ENCODE measurements around the gene PGM2. TPM values are rescaled to one million over a fixed set of nuclear protein-coding genes. Genes with fewer than 3 reads are reported as not detected.

The PGM2 gene
- total and polyA plus RNA-seq, 10 of the 15 experiments (the other 5 are each of a cell fraction or from before 2014, with no cell fraction given), result 11.9 to 41.7 (median 37.1) TPM

DNA sequence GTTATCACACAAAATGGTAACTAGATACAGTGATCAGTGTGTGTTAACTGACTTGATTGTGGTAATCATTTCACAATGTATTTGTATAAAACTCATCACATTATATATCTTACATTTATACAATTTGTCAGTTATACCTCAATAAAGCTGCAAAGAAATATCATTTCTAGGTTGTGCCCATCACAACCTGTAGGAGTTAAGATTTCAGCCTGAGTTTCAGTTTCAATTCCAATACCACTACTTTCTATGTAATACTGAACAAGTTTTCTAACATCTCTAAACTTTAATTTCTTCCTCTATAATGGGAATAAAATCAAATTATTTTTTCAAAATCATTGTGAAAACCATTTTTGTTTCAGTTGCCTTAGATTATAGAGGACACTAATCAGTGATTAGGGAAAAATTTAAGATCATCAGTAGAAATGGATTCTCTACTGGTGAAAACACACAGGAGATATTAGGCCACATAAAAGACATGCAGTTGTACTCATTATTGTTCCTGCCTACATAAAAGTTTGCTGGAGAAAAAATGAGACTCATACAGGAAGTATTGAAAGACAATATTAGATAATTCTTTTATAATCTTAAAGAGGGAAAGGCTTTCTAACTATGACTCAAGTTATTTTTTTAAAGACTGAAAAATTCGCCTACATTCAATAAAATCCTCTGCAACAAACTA, 46.0 kb downstream of the PGM2 start:
- intact Hi-C loops (cut with micrococcal nuclease; ENCODE audit: unreplicated experiment) (no loop called here), in situ Hi-C loops (cut with MboI) (no loop called here)
- Histone ChIP-seq H3K4me3 (no peak overlapping the region), H3K27me3 (replicated peaks in 1 of 2; ENCODE audit: control insufficient read depth in 2 of 2, insufficient read depth in 2 of 2, low read length in 1 of 2) (no peaks in the 10 kb centered on the region), H4K20me1 (ENCODE audit: control insufficient read depth, insufficient read depth) (no peaks in the 10 kb centered on the region), H3K36me3 (ENCODE audit: control insufficient read depth in 2 of 2, insufficient read depth in 2 of 2, low read length in 1 of 2) (no peaks in the 10 kb centered on the region; a peak in 2 of 4 replicates), H3K9ac (ENCODE audit: control insufficient read depth, insufficient read depth, low read length) (no peak overlapping the region), H3K9me3 (replicated peaks; ENCODE audit: control insufficient read depth, insufficient read depth, low read length) (no peaks in the 10 kb centered on the region), H3K79me2 (ENCODE audit: control insufficient read depth, insufficient read depth, low read length) (no peaks in the 10 kb centered on the region), H3K4me1 (ENCODE audit: control insufficient read depth, insufficient read depth, low read length) (no peaks in the 10 kb centered on the region; the same call in 1 of the 2 replicates), H3K27ac (ENCODE audit: control insufficient read depth, insufficient read depth) (no peak overlapping the region), H3K4me2 (ENCODE audit: control insufficient read depth, insufficient read depth) (no peak overlapping the region), H2AFZ (ENCODE audit: control insufficient read depth, low read depth, low read length) (no peak overlapping the region)
- ChIA-PET SMC1A (ENCODE audit: uncharacterized antibody, unreplicated experiment) (interaction anchor here (0.9 to 1.0 kb wide), 2 partner anchors 20 to 270 kb away, joined by 3 to 4 read pairs; no protein-coding TSS in a partner anchor), RAD21 (ENCODE audit: unreplicated experiment) (no interaction called here), CTCF (interaction anchor here (1.2 kb wide), 1 partner anchor 163 kb away, joined by 3 read pairs; no protein-coding TSS in a partner anchor), POLR2A (no interaction called here)
- WGBS (ENCODE audit: insufficient coverage, insufficient replicate concordance, low lambda C conversion rate, missing lambda C conversion rate), result 46% methylated on average over 1 of the region's 1 CpG
- no TSS peak for BruUV-seq (replicated peaks)
- DNase-seq (ENCODE audit: low read depth, low spot score), result no peak
- no peak for FAIRE-seq
- ATAC-seq, result peak; percentile 84
- TF ChIP-seq, protein P1, sequence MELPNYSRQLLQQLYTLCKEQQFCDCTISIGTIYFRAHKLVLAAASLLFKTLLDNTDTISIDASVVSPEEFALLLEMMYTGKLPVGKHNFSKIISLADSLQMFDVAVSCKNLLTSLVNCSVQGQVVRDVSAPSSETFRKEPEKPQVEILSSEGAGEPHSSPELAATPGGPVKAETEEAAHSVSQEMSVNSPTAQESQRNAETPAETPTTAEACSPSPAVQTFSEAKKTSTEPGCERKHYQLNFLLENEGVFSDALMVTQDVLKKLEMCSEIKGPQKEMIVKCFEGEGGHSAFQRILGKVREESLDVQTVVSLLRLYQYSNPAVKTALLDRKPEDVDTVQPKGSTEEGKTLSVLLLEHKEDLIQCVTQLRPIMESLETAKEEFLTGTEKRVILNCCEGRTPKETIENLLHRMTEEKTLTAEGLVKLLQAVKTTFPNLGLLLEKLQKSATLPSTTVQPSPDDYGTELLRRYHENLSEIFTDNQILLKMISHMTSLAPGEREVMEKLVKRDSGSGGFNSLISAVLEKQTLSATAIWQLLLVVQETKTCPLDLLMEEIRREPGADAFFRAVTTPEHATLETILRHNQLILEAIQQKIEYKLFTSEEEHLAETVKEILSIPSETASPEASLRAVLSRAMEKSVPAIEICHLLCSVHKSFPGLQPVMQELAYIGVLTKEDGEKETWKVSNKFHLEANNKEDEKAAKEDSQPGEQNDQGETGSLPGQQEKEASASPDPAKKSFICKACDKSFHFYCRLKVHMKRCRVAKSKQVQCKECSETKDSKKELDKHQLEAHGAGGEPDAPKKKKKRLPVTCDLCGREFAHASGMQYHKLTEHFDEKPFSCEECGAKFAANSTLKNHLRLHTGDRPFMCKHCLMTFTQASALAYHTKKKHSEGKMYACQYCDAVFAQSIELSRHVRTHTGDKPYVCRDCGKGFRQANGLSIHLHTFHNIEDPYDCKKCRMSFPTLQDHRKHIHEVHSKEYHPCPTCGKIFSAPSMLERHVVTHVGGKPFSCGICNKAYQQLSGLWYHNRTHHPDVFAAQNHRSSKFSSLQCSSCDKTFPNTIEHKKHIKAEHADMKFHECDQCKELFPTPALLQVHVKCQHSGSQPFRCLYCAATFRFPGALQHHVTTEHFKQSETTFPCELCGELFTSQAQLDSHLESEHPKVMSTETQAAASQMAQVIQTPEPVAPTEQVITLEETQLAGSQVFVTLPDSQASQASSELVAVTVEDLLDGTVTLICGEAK (IDR thresholded peaks at IDR 0.05; ENCODE audit: borderline replicate concordance), result 0 out of 2 replicates have a peak, but pooled peaks have one; percentile 23
- TF ChIP-seq, protein P2, sequence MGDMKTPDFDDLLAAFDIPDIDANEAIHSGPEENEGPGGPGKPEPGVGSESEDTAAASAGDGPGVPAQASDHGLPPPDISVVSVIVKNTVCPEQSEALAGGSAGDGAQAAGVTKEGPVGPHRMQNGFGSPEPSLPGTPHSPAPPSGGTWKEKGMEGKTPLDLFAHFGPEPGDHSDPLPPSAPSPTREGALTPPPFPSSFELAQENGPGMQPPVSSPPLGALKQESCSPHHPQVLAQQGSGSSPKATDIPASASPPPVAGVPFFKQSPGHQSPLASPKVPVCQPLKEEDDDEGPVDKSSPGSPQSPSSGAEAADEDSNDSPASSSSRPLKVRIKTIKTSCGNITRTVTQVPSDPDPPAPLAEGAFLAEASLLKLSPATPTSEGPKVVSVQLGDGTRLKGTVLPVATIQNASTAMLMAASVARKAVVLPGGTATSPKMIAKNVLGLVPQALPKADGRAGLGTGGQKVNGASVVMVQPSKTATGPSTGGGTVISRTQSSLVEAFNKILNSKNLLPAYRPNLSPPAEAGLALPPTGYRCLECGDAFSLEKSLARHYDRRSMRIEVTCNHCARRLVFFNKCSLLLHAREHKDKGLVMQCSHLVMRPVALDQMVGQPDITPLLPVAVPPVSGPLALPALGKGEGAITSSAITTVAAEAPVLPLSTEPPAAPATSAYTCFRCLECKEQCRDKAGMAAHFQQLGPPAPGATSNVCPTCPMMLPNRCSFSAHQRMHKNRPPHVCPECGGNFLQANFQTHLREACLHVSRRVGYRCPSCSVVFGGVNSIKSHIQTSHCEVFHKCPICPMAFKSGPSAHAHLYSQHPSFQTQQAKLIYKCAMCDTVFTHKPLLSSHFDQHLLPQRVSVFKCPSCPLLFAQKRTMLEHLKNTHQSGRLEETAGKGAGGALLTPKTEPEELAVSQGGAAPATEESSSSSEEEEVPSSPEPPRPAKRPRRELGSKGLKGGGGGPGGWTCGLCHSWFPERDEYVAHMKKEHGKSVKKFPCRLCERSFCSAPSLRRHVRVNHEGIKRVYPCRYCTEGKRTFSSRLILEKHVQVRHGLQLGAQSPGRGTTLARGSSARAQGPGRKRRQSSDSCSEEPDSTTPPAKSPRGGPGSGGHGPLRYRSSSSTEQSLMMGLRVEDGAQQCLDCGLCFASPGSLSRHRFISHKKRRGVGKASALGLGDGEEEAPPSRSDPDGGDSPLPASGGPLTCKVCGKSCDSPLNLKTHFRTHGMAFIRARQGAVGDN (IDR thresholded peaks at IDR 0.05), result no peak
- TF ChIP-seq SPI1 (IDR thresholded peaks at IDR 0.05; ENCODE audit: borderline replicate concordance, insufficient read depth, low read depth, low read length), result no peak
- no peak for TF ChIP-seq PAX8 (IDR thresholded peaks at IDR 0.05)
